HG02852 (cell line): ENCODE data around the gene CIB4.

Experiments used
- ATAC-seq: cut with Tn5 transposase; IDR thresholded peaks from one replicate; pipeline ENCODE4 v1.9.1; 2021; ENCODE audit warnings: mild to moderate bottlenecking, moderate library complexity; ENCODE audit not compliant: unreplicated experiment

Gene CIB4

DNA sequence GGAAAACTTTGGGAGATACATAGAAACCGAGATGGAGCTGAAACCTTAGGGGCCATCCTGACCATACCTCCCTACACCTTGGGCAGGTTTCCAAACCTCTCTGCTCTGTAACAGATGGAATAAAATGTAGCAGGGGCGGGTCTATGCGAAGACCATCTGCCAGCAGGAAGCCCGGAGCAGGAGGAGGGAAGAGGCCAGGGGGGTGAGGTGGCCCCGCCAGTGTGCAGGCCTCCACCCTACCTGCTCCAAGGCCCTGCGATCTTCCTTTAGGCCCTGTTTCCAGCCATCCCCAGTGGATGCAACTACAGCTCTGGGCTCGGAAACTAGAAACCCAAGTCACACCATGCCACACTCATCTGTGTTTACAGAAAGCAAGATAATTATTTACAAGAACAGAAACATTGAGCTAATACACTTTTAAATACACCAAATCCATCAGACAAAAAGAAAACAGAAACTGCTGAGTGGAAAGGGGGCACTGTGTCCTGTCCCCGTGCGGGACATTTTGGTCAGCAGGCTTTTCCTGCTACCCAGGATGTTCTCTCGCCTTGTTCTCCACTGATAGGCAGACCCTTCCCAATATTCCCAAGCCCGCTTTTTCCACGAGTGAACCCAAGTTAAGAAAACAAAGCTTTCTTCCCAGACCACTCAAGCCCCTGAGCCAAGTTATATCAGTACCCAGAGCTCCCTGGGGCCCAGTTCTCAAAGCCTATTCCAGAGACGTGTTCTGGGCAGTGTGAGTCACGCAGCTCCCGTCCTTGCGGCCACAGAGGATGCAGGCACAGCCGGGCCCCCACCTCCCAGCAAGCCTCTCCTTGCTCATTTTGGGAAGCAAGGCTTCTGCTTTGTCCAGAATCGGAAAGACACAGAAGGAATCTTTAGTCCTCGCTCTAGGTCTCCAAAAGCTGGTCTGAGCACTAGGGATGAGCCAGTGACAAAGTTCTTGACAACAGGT is 17.3 kb downstream of the CIB4 start:
- no peak for ATAC-seq

DNA sequence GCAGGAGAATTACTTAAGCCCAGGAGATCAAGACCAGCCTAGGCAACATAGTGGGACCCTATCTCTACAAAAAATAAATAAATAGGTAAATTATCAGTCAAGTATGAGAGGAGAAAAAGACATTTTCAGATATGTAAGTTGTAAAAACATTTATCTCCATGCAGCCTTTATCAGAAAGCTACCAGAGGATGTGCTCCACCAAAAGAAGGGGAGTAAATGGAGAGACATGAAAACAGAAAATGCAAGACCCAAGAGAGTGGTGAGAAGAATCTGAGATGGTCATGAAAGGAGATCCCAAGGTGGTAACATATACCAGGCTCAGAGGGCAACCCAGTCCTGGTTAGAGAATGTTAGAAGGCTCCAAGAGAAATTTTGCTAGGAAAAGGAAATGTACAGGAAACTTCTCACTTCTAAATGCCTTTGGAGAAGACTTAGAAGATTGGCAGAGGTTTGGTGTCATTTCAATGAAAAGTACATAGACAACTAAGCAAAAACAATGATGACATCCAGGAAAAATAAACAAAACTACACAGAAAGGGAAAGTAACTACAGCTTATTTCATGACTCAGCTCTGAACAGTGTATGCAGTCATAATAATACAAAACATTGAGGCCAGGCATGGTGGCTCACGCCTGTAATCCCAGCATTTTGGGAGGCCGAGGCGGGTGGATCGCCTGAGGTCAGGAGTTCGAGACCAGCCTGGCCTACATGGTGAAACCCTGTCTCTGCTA is 19.5 kb downstream of the CIB4 start:
- ATAC-seq: no peak

DNA sequence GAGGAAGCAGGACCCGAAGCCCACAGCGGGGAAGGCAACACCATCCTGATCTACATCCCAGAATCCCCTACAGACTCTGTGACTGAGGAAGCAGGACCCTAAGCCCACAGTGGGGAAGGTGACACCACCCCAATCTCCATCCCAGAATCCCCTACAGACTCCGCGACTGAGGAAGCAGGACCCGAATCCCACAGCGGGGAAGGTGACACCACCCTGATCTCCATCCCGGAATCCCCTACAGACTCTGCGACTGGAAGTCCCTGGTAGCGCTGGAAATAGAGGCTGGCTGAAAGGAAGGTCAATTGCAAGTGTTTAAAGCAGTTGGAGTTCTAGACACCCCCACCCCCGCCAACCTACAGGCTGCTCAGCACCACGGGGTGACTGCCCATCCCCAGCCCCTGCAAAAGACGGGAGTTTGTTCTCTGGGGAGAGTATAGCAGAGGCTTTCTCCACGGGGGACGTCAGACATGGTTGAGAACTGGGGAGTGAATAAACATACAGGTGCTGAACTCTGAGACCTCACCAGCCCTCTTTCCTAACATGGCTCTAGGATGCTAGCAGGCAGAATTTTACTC is 21.0 kb downstream of the CIB4 start:
- ATAC-seq: no peak

DNA sequence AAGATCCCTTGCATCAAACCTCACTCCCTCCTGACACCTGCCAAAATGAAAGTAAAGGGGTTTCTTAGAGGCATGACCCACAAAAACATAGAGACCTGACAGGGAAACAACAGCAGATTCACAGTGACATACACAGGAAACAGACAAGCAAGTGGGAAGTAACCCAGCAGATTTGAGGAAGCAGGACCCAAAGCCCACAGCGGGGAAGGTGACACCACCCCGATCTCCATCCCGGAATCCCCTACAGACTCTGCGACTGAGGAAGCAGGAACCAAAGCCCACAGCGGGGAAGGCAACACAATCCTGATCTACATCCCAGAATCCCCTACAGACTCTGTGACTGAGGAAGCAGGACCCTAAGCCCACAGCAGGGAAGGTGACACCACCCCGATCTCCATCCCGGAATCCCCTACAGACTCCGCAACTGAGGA is 21.6 kb downstream of the CIB4 start:
- ATAC-seq: no peak

DNA sequence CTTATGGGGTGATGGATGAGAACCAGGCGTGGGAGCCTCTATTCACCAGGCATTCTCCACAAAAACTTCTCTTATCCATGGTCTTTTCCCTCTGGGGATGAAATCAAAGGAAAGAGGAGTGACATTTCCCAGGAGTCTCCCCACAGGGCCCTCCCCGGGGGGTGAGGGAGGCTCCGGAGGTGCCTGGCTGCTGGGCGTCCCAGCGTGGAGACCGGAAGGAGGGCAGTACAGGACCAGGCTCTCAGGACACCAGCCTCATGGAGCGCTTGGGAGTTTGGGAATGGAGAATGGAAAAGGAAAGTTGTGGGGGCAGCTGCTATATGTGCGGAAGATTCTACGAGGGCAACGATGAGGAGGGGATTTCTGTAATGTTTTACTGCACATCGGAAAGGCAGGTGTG is 22.1 kb downstream of the CIB4 start:
- ATAC-seq: no peak

DNA sequence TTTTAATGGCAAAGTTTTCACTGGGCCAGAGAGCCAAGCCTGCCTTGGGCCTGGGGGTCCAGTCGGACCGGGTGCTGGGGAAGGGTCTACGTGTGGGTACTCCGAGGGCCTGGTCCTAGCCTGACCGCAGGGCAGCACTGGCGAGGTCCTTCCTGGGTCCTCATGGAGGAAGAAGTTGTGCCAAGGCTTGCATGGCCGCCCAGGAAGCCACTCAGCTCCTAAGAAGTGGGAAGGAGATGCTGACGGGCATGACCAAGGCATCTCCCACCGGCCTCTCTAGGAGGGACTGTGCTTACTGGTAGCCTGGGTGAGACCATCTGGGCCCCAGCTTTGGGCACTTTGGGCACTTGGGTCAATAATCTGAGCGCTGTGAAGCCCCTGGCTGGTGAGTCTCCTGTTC is 22.6 kb downstream of the CIB4 start:
- no peak for ATAC-seq

DNA sequence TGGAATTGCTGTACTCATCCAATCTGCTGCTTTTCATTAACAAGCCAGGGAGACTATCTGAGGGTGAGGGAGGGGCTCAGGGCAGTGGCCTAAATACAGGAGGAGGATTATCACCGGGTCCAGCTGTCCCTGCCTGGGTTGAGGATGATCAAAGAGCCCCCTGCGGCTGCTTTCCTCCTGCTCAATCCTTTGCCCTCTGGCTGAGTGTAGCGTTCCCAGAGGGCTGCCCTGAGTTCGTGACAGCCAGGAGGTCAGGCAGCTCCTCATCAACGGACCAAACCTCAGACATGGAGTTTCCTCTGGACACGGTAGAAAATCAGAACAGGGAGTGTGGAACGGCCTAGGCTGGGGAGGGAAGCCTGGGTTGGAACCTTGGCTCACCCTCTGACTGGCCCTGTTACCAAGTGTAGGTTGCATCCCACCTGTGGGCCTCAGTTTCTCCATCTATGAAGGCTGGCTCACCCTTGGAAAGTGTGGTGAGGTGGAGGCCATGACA is 23.5 kb downstream of the CIB4 start:
- ATAC-seq: no peak

DNA sequence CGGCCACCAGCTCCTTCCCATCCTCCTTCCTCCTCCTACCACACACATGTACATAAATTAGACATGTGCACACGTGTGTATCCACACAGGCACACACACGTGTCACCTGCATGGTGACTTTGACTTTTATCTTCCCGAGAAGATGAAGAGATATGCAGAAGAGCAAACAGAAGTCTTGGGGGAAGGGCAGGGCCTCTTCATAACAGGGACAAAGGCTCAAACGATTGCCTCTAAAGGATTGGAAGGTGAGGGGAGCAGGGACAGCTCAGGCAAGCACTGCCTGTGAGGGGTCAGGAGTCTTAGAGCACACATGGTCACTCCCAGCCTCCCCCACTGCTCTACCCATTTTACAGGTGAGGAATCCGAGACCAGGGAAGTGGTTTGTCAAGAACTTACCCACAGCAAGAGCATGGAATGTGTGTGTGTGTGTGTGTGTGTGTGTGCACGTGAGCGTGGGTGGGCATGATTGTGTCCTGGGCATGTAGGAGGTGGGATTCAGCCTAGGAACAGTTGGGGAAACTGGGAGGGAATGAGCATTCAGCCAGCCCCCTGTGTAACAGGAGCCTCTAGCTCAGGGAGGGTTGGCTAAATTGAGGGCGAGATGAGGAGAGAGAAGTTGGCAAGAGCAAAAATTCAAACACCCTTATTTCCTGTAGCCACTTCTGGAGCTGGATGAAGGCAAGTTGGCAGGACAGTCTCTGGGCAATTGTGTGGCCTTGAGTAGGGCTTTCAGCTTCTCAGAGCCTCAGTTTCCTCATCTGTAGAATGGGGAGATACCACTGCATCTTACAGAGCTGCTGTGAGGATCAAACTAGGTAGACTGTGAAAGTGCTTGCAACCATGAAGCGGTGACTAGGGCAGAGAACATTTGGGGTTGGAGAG is 24.2 kb downstream of the CIB4 start:
- ATAC-seq: no peak

DNA sequence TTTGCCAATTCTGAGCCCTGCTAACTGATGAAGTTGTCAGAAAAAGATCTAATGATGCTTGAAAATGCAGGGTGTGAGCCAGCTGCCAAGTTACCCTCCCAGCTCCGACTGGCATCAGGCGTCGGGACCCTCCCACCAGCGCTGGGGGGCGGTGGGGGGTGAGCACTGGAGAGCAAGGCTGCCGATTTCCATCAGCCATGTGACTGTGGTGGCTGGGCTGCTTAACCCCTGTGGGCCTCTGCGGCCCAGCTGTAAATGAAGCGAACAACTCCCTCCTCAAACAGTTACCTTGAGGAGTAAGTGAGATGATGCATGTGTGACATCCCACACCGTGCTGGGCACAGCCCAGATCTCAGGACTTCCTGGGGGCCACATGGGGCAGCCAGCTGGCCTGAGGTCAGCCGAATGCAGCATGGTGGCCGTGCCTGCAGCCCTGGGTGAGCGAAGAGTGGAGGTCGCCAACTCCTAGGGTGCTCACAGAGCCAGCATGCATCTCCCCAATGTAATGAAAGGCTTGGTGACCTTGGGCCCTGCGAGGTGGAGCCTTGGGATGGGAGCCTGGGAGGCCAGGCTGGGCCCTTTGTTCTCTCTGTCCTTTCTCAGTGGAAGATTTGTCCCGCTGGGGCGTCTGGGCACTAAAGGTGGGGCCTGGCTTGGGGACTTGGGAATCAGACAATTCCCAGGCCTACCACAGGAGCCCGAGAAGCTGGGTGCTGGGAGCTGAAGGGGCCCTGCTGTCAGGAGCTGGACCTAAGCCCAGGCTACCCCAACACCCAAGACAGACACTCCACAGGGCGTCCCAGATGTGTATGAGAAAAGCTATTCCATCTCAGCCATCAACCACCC is 25.1 kb downstream of the CIB4 start:
- no peak for ATAC-seq

DNA sequence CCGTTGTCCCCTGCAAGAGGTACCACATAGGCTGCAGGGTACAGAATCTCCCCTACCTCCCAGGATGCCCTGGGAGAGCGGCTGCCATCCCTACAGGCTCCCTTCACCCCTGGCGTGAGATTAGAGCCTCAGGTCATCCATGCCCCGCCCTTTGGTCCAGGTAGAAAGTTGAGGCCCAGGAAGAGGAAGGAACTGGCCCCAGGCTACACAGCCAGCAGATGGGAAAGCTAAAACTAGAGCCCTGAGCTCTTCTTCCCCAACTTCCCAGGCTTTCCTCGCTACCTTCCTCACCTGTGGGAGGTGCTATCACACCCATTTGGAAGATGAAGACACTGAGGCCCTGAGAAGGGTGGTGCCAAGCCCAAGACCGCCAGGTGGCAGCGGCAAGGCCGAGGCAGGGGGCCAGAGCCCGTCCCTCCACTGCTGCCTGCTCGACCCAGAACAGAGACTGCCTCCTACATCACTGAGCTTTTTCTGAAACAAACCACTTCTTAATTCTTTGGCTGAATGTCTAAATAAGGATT is 25.8 kb downstream of the CIB4 start:
- no peak for ATAC-seq

DNA sequence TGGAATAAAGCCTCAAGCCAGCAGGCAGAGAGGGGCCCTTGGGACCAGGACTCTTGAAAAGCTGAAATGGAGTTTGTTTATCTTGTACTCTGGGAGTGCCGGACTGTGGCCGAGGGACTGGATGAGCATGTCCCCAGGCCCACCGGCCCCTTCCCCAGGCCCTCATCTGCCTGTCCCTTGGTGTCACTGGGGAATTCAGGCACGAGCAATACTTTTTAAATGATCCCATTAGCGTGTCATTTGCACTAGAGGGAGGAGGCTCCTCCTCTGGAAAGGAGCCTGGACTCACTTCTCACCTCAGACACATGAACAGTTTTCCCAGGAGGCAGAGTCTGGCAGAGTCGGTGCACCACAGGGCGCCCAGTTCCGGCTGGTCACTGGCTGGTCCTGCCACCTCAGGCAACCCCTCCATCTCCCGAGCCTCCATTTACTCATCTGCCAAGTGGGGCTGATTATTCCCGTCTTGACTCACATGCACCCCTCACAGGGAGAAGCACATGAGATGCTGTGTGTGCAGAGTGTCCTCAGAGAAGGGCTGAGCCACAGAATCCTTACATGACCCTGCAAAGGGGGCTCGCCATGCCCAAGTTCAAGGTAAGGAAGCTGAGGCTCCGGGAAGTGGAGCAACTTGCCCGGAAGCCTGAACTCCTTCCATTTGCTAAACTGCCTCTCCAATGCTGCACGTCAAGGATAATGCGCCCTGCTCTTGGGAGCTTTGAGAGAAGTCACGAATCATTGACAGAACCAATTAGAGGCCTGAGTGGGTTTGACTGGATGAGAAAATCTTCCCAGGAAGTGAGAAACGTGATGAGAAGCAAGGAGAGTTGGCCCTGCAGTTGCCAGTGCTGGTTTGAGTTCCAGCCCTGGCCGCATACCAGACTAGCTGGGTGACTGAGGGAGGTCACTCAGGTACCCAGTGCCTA is 26.7 kb downstream of the CIB4 start:
- ATAC-seq: no peak

DNA sequence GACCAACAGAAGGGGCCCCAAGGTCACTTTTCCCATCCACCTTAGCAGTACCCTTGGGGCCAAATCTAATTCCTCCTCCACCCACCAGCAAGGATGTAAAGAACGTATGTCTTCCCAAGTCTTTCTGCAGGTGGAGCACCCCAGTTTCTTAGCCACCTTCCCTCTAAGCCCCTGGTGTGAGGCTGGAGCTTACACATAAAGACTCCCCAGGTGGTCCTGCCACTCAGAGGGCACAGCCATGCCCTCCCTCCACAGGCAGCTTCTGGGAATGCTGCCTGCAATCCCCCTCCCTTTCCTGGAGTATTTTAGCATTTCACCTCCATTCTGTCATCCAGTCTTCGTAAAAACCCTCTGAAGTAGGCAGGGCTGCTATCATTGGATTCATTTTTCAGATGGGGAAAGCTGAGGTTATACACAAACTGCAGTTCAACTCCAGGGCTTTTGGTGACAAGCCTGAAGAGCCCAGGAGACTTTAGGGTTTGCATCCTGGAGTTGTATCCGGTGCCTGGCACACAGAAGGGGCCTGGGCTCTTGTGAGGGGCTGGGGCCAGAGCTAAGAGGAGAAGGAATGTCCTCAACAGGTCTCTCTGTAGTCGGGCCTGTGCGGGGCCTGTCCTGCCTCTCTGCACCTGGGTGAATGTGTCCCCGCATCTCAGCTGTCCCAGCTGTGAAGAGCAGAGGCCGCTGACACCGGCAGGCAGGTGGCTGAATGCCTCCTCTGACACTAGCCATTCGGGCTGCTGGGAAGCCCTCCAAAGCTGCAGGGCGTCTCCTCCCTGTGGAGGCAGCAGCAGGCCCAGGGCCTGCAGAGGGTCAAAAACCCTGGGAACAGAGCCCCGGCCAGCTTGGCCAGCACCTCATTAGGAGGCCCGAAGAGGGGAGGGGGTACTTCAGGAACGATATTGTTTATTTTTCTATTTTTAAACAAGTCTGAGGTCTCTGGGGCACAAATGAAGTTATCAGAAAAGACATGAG is 27.6 kb downstream of the CIB4 start:
- no peak for ATAC-seq

DNA sequence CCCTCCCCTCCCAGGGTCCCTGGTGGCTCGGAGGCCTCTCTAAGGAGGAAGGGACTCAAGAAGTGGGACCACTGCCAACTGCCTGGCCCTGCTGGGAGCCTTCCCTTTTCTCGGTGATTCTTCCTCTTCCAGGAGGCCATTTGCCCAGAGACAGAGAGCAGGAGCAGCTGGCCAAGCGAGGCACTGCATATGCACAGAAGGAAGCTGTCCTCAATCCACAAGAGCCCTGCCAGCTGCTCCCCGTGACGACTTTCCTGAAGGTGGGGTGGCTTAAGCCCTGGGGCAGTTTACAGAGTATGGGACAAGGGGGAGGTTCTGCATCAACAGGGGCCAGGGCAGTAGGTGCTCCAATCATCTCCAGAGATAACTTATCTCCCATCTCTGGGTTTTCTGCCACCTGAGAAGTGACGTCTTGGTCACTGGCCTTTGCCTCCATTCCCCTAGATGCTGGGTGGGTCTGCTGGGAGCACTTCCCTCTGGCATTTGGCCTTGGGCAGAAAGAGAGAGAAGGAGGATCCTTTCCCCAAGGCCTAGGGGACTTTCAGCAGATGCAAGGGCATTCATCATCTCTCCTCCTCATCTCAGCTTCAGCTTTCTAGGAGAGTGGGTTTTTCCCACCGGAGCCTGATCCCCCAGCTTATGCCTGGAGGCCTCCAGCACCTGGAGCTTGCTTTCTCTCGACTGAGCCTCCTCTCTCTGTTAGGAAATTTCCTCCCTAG is 28.5 kb downstream of the CIB4 start:
- no peak for ATAC-seq

DNA sequence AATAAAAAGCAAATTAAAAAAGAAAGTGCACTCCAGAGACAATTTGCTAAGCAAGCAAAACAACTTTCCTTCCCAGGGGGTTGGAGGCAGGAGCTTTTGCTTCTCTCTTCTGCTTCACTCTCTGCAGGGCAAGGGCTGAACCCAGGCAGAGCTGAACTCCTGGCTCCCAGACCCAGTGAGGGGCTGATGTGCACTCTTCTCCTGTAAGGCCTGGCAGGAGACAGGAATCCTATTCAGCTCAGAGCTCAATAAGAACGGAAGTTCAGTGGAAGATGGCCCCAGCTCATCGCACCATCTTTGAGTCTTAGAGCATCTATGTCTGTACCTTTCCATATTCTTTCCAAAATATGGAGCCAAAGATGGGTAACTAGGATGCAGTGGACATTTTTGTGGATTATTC is 29.1 kb downstream of the CIB4 start:
- no peak for ATAC-seq

DNA sequence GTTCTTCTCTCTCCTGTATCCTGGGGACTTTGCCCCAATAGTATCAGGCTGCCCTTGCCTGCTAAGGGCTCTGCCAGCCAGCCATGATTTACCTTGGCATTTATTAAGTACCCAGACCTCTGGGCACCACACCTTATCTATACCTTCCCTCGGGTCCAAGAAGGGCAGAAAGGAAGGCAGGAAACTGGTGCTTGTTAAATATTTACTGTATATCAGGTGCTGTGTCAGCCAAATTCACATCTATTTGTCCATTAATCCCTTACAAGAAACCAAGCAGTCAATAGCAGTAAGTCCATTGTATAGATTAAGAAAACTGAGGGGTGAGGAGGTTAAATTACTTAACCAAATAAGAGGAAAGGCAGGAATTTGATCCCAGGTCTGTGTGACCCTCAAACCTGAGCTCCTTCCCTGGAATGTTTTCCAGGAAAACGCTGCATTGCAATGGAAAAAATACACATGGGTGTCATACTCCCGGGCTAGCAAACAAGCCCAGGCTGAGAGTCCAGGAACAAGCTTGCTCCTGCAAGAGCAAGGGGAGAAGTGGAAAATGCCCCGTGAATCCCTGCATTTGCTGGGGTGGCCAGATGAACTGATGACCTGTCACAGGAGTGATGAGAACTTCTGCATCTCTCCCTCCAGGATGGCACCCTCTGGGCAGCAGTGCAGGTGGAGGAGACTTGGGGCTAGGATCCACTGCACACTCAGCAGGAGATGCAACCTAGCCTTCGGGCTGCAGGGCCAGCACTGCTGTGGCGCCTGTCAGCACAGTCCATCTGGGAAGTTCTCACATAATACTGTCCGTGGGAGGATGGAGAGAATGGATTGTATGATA is 30.4 kb downstream of the CIB4 start:
- no peak for ATAC-seq

DNA sequence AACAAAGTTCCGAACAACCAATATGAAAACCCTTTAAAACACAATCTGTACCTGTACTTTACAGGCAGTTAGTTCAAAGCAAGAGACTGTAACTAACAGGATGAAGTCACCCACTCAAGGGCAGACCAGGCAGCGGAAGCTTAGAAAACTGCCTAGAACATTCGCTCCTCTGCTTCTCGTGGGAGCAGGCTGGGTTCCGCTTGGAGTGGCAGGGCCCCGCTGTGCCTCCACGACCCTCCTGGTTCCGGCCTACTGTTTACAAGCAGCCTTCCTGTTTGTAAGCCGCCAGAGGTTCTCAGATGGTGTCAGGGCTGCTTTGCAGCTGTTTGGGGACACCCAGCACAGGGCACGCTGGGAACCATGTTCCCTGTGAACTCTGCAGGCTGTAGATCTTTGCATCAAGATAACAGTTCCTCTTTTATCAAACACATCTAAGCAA is 31.3 kb downstream of the CIB4 start:
- no peak for ATAC-seq
